HK-2 (cell line): ENCODE measurements around the gene C16orf86.

Source experiments
- DNase-seq: peaks from one replicate; pipeline ENCODE4 v3.0.0-alpha.2; 2018; ENCODE audit not compliant: unreplicated experiment

The C16orf86 gene

GRCh38 chr16:67666559-67667452 is at the start of gene C16orf86, which contains the start of gene ENKD1:
Gene C16orf86, plus strand, starts transcription at chr16:67666814. Its CDS starts 157 bp downstream, at chr16:67666971.
Gene ENKD1, minus strand, starts transcription at chr16:67666750. Its CDS starts 308 bp downstream, at chr16:67666442.
- DNase-seq = peak; percentile 73

GRCh38 chr16:67628216-67628615 is 38.4 kb upstream of the C16orf86 start:
- DNase-seq = no peak

- no peak for DNase-seq
Observed at GRCh38 chr16:67632415-67633172, 34.0 kb upstream of the C16orf86 start.

GRCh38 chr16:67636713-67637112 is 29.9 kb upstream of the C16orf86 start:
- no peak for DNase-seq

- no peak for DNase-seq
Observed at GRCh38 chr16:67637625-67638024, 29.0 kb upstream of the C16orf86 start.

- no peak for DNase-seq
Observed at GRCh38 chr16:67641779-67642708, 24.6 kb upstream of the C16orf86 start.

GRCh38 chr16:67644038-67644437 is 22.6 kb upstream of the C16orf86 start:
- no peak for DNase-seq

GRCh38 chr16:67645397-67646121 is 21.1 kb upstream of the C16orf86 start:
- no peak for DNase-seq

- DNase-seq = no peak
Observed at GRCh38 chr16:67647111-67647651, 19.4 kb upstream of the C16orf86 start.

GRCh38 chr16:67647681-67648080 is 18.9 kb upstream of the C16orf86 start:
- no peak for DNase-seq

GRCh38 chr16:67648088-67648763 is 18.4 kb upstream of the C16orf86 start:
- DNase-seq = no peak

- DNase-seq = no peak
Observed at GRCh38 chr16:67648764-67649407, 17.7 kb upstream of the C16orf86 start.

GRCh38 chr16:67649494-67649931 is 17.1 kb upstream of the C16orf86 start:
- no peak for DNase-seq

GRCh38 chr16:67650023-67650422 is 16.6 kb upstream of the C16orf86 start:
- DNase-seq = no peak

- no peak for DNase-seq
Observed at GRCh38 chr16:67651039-67651438, 15.6 kb upstream of the C16orf86 start.

- DNase-seq = no peak
Observed at GRCh38 chr16:67651847-67652246, 14.8 kb upstream of the C16orf86 start.

GRCh38 chr16:67652578-67653127 is 14.0 kb upstream of the C16orf86 start:
- DNase-seq = peak; percentile 55

- DNase-seq = peak; percentile 49
Observed at GRCh38 chr16:67653128-67653788, 13.4 kb upstream of the C16orf86 start.
